CD4-positive, alpha-beta T cell treated with Interleukin-6 for 4 hours (primary cell): ENCODE data around the gene RIOK3.
"Not testable (repeated sequence)": the region's sequence is repeated elsewhere in the genome, so short reads cannot be mapped to it uniquely, and the experiment has no call there.

Source experiments
- DNase-seq: peaks from one replicate; pipeline ENCODE4 v3.0.0-alpha.2; 2020; ENCODE audit warnings: mixed read lengths

RIOK3 gene

DNA sequence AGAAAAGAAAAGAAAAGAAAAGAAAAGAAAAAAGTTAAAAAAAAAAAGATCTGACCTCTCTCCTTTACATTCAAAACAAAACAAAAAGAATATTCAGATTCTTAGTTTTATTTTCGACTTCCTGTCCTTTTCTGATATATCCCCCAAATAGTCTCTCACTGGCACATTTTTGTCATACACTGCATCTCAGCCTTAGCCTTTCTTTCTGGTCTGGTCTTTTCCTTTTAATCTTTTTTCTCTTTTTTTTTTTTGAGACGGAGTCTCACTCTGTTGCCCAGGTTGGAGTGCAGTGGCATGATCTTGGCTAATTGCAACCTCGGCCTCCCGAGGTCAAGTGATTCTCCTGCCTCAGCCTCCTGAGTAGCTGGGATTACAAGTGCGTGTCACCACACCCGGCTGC, 1.6 kb upstream of the RIOK3 start:
- DNase-seq: no peak

DNA sequence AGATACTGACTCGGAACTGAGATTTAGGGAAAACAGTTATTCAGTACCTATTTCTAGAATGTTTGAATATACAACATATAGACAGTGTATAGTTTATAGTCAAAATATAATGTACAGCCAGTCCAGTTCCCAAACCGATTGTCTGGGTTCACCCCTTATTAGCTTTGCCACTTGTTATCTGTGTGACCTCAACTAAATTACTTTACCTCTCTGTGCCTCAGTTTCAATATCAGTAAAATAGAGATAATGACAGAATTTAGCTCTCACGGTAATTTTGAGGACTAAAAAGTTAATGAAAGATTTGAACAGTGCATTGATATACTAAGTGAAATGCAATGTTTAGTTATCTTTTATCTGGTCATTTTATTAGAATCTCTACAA, 750 bp upstream of the RIOK3 start:
- DNase-seq: no peak

DNA sequence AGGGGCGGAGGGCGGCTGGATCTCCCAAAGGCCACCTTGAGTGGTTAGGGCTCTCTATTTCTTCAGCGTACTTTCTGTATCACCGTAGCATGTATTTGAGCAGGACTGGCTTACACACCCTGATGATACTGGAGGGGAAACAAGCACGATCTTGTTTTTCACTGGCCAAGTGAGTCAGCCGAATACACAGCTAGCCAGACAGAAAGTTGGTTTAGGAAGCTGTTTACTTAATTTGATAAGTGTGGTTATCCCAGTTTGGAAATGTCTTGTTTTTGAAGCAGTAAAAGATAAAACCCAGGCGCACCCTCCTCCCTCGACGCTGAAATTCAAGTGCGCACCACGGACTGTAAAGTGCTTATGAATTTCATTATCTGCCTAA, 582 bp downstream of the RIOK3 start:
- peak; percentile 20 for DNase-seq

DNA sequence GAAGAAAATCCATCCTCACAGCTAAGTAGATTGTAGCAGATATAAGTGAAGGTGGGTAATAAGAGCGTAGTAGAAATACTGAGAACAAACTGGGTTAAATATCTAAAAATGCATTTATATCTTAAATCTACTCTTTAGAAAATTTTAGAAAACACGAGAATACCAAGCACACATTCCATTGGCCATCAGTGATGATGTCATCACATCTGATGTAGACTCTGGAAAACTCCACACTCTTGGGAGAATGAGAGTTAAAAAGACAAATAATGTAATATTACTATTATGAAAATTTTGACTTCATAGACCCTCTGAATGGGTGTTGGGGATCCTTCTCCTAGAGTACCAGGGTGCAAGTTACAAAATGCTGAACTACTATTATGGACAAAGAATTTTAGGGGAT, 3.7 kb downstream of the RIOK3 start:
- DNase-seq: no peak

DNA sequence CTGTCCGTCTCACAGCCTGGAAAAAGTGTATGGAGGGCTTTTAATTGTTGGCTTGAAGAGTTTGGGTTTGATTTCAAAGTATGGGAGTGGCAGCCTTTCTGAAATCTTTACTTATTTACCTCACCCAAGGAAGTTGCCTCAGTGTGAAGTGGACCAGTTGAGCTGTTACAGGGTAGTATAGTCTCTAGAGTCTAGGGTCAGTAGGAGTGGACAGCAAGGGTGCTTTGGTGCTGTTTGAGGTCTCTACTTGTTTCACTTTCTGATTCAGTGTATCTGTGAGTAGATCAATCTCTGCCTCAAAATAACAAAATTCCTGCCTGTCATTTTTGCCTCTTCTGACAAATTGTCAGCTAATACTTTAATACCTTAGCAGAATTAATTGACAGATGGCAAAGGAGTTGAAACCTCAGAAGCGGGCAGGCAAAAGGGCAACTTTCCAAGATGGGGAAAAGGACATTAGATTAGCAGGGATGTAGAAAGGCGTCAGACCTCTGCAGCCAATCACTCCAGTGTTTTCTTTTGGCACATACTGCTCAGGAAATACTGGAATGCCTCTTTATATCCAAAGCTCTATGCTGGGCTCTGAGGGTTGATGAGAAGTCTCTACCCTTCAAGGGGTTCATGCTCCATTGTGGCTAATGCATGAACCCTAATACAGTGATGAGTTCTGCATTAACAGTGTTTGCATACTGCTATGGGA, 5.9 kb downstream of the RIOK3 start:
- DNase-seq: no peak

DNA sequence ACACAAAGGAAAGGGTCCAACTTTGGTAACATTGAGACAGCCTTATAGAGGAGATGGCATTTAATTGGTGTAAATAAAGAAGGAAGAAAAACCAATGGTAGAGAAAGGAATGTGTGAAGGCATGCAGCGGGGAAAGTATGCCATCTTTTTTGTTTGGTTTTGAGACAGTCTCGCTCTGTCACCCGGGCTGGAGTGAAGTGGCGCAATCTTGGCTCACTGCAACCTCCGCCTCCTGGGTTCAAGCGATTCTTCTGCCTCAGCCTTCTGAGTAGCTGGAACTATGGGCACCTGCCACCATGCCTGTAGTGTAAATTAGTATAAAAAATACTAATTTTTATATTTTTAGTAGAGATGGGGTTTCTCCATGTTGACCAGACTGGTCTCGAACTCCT, 6.4 kb downstream of the RIOK3 start:
- no peak for DNase-seq

DNA sequence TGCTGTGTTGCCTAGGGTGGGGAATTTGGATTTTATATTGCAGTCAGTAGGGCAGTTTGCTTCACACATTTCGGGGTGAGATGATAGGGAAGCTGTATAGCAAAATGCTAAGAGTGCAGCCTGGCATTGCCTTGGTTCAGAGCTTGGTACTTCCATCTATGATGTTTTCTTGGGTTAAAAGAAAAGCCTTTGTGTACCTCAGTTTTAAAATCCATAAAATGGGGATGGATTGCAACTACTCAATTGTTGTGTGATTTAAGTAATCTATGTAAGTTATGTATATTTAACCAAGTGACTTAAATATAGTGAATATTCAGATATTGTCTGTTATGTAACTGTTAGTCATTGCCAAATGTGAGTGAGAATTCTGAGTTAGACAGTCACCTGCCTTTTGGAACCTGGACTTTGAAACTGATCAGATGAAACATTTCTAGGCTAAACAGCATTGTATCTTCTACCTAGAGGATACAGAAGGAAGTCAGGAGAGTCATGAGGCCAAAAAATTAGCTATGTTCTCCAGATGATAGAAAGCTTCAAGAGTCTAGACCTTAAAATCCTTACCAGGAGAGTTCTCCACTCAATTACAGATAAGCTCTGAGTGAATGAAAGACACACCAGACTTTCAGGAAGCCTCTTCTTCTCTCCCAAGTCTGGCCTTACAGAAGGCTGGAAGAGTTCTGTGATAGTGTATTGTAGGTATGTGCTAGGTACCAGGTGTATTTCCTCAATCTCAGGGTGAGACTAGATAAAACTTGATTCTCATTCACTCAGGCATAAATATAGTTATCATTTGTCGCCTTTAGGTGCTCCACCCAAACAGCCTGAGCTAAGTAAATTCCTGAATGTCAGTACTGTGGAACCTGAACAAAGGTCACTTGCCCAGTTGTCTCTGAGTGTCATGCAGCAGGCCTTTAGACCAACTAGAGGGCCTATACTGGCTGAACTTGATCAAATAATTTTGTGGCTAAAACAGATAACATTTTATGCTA, 7.5 kb downstream of the RIOK3 start:
- no peak for DNase-seq

DNA sequence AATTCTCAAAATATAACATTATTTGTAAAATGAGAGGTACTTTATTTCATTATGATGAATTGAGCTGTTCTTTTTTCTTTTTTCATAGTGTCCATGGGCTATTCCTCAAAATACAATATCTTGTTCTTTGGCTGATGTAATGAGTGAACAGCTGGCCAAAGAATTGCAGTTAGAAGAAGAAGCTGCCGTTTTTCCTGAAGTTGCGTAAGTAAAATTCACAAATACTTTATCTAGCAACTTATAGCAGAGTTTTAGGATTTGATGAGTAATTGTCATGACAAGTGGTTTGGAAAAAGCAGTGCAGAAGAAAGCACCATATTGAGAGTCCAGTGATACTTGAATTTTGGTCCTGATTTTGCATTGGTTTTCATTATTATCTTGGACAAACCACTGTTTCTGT, 9.8 kb downstream of the RIOK3 start:
- DNase-seq: no peak

DNA sequence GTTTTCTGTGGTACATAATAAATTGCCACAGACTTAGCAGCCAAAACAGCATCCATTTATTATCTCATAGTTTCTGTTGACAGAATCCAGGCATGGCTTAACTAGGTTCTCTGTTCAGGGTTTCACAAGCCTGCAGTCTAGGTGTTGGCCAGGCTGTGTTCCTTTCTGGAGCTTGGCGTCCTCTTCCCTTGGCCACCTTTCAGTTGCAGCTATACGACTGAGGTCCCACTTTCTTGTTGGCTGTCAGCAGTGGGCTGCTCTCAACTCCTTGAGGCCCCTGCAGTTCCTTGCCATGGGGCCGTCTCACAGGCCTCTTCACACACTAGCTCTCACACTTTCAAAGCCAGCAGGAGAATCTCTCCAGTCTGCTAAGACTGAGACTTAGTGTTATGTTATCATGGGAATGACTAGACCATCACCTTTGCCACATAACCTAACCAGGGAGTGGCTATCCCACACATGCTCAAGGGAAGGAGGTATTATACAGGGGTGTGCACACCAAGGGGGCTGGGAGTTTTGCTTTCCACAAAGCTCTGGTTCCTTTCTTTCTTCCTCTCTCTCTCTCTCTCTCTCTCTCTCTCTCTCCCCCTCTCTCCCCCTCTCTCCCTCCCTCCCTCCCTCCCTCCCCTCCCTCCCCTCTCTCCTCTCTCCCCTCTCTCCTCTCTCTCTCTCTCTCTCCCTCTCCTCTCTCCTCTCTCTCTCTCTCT, 15.8 kb downstream of the RIOK3 start:
- no peak for DNase-seq

DNA sequence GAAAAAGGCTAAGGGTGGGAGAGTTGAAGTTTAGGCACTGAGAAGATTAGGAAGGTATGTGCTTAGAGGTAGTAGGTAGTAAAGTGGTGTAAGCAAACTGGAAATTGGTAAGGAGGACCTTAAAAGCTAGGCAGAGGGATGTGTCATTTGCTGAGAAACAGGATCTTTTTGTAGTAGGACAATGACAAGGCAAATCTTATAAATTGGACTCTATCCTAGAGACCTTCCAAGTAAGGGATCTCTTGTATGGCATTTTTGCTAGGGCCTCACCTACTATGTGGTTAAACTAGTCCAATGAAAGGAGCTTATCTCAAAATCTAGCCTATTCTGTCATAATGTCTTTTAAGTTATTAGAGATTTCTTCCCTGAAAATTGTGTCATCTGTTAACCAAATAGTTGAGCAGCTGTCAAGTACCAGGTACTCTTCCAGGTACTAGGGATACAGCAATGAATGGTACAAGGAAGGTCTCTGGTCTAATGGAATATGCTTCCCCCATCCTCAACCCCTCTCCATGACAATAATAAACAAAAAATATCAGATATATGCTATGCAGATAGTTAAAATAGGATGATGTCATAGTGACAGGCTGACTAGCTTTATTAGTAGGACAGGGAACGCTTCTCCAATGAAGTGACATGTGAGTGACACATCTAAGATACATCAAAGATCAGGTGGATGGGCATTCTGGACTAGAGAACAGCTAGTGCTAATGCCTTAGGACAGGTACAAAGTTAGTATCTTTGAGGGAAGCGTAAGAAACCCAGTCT, 17.7 kb downstream of the RIOK3 start:
- DNase-seq: no peak

DNA sequence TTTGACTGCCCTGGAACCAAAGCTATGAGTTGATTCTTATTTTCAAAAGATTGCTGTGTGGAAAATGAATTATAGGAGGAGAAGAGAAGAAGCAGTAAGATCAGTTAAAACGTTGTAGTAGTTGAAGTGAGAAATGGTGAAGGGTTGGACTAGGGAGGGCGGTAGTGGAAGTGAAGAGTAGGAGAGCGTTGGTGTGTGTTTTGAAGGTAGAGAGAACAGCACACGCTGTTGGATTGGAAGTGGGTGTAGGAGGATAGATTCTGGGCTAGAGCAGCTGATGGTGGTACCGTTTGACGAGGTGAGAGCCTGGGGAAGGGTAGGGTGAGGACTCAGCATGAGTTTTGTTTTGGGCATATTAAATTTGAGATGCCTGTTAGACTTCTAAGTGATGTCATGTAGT, 18.4 kb downstream of the RIOK3 start:
- no peak for DNase-seq

DNA sequence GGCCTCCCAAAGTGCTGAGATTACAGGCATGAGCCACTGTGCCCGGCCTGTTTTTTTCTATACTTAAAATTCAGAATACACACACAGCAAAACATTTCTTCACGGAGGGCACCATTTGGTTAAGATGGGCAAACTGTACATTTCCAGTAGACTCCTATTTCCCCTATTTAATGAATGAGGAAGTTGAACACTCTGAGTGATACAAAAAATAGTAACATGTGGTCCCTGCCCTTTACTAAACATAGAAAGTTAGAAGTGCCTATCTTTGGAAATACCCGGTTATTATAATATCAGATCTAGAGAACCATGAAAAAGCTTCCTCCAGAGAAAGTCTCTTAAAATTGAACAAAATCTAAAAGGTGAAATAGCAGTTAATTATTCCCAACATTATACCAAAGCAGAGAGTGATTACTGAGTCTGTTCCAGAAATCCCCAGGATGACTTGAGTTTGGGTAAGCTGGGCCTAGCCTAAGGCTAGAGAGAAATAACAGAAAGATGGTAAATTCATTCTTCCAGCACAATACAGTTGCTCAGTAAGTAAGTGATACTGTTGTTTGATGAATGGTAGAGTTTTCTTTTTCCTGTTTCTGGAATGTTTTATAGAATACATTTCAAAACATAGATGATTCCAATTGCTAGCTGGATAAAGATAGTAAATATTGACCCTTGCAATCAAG, 26.9 kb downstream of the RIOK3 start:
- no peak for DNase-seq

DNA sequence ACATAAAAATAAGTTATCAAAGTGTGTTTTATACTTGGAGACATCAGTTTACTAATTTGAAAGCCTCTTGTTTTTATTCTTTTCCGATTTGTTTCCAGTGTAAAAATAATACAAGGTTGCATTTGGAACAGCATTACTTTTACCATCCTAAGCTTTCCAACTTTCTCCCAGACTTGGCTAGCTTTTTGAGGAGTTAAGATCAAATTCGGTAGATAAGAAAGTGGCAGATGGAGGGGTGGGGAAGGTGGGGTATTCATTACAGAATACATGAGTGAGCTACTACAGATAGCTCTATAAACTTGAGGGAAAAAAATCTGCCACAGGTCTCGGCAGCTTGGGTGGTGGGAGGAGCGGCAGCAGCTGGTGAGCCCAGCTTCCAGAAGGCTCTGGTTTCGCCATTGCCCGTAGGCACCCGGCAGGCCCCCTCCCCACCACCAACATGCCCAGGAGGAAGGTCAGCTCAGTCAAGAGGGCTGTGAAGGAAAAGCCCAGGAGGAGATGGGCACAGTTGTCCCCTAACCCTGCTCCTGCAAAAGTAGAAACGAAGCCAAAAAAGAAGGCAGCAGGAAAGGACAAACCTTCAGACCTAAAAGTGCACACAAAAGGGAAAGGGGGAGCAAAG, 31.6 kb downstream of the RIOK3 start:
- DNase-seq: no peak

DNA sequence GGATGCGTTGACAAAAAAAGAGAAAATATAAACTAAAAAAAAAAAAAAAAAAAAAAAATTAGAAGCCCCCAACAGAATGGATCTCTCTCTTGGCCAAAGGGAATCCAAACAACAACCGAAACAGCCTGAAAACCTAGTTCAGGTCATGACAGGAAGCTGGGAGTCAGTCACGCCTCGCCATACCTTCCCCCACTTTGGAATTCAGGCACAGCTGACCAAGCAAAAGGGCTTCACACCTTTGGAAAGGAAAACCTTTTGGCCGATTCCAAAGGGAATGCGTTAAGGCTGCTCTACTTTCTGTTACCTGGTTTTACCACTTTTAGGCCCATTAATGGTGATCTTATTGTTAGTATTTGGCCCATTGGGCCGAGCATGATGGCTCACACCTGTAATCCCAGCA, 32.3 kb downstream of the RIOK3 start:
- no peak for DNase-seq

DNA sequence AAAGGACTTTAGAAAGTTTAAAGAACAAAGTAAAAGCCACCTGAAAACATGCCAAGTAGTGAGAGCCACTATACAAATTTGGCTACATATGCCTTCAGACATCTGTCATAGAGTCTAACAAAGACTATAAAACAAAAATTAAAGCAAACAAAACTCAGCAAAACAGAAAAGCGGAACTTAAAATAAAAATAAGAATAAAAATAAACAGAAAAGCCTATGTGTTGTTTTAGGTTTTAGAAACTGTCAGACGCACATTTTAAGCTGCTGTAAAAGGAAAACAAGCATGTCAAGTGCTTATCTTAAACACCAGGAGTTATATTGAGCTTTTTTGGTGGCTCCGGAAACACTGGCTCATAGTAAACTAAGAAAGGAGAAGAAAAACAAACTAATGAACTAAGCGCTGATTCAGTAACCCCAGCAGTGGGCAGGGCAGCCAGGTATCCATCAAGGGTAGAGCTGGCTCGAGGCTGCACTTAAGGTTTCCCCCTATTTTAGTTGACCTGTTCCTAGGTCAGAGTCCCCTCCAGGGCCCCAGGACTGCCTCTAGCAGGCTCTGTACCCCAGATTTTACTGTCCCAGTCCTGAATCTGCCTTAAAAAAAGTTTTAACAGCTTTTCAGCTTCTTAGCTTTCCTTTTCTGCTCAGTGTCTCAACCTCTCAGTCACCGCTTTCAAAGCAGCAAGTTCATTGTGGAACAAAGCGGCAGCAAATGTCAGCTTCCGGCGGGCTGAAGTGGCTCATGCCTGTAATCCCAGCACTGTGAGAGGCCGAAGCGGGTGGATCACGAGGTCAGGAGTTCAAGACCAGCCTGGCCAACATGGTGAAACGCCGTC, 34.9 kb downstream of the RIOK3 start:
- DNase-seq: peak; percentile 61

DNA sequence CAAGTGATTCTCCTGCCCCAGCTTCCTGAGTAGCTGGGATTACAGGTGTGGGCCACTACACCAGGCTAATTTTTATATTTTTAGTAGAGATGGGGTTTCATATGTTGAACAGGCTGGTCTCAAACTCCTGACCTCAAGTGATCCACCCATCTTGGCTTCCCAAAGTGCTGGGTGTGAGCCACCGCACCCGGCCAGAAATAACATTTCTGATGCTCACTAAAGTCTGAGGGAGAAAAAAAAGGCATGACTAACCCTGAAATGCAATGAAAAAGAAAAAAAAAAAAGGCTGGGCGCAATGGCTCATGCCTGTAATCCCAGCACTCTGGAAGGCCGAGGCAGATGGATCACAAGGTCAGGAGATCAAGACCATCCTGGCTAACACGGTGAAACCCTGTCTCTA, 36.5 kb downstream of the RIOK3 start:
- DNase-seq: not testable (repeated sequence)

DNA sequence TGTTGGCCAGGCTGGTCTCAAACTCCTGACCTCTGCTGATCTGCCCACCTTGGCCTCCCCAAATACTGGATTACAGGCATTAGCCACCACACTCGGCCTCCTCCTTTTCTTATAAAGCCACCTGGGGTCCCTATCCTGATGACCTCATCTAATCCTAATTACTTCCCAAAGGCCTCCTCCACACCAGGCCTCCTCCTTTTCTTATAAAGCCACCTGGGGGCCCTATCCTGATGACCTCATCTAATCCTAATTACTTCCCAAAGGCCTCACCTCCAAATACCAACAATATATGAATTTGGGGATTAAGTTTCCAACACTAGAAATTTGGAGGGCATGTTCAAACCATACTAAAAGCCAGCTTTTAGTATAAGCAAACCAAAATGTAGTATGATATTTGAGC, 40.6 kb downstream of the RIOK3 start:
- DNase-seq: no peak

DNA sequence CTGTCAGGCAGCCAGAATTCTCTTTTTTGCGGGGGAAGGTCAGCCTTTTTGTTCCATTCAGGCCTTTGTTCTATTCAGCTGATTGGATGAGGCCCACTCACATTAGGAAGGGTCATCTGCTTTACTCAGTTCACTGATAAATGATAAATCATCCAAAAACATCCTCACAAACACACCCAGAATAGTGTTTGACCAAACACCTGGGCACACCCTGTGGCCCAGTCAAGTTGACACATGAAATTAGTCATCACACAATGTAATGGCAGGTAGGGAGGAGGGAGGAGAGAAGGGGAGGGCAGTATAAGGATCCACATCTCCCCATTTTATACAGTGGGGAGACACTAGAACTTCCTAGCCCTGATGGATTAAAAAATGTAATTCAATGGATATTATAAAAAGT, 41.9 kb downstream of the RIOK3 start:
- DNase-seq: no peak

DNA sequence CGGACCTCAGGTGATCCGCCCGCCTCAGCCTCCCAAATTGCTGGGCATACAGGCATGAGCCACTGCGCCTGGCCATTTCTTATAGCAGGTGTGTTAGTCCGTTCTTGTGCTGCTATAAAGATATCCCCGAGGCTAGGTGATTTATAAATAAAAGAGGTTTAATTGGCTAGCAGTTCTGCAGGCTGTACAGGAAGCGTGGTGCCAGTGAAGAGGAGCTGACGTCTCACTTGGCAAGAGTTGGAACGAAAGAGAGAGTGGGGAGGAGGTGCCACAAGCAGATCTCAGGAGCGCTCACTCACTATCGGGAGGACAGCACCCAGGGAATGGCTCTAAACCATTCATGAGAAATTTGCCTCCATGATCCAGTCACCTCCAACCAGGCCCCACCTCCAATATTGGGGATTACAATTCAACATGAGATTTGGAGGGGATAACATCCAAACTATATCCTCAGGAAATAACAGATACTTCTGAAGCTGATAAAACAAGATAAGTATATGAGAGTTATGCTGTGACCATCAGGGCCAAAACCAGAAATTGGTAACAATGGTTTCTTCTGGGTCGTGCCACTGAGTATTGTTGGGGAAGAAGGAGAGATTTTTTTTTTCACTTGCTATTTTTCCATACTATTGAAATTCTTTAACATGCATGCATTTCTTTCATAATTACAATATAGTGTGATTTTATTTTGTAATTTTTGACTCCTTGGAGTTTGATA, 42.8 kb downstream of the RIOK3 start:
- no peak for DNase-seq

DNA sequence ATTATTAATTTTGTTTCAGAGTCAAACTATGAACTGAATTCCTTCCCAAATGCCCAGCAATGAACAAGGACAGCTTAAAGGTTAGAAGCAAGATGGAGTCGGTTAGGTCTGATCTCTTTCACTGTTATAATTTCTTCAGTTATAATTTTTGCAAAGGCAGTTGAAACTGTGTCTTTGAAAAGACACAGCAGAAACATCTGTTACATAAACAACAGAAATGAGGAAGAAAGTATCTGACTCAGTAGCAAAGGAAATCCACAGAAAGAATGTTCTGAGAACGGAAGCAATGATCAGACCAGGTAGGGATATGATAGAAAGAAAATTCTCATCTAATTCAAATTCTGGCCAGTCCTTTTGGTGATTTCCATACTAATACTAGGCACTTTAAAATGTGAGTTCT, 45.0 kb downstream of the RIOK3 start:
- no peak for DNase-seq
